GM12865 (cell line): ENCODE results near the gene EIF2AK2.
A peak's percentile ranks its signal among the peaks of the same experiment; 100 is the strongest.

ENCODE experiments used
- DNase-seq: peaks from one replicate; pipeline ENCODE4 v3.0.0; 2010; ENCODE audit warnings: low read depth
- H3K4me3 ChIP-seq: 2 replicates; pipeline ENCODE4 v1.5.1; 2011; ENCODE audit warnings: mild to moderate bottlenecking, low read depth, low read length, control low read depth
- CTCF ChIP-seq: IDR thresholded peaks from 2 replicates; pipeline ENCODE4 v1.5.1; 2011; ENCODE audit warnings: low read length, control low read depth, low read depth, inconsistent platforms; ENCODE audit not compliant: insufficient read depth; ENCODE audit errors: missing control alignments

Gene EIF2AK2

GRCh38 chr2:37168217-37168981, 11.6 kb upstream of the EIF2AK2 start:
- no peak overlapping the region for H3K4me3 ChIP-seq
- peak; percentile 68 for TF ChIP-seq CTCF
- DNase-seq = peak; percentile 50

GRCh38 chr2:37167636-37168180, 10.9 kb upstream of the EIF2AK2 start:
- no peak overlapping the region for H3K4me3 ChIP-seq
- TF ChIP-seq CTCF = no peak
- no peak for DNase-seq

- H3K4me3 ChIP-seq = no peak overlapping the region
- TF ChIP-seq CTCF = no peak
- no peak for DNase-seq
Measured at GRCh38 chr2:37164757-37165156, 8.0 kb upstream of the EIF2AK2 start.

- no peak for TF ChIP-seq CTCF
- DNase-seq = peak; percentile 37
- peak overlapping the region; percentile 89 for H3K4me3 ChIP-seq
Measured at GRCh38 chr2:37156071-37156856, 516 bp downstream of the EIF2AK2 start.

DNA sequence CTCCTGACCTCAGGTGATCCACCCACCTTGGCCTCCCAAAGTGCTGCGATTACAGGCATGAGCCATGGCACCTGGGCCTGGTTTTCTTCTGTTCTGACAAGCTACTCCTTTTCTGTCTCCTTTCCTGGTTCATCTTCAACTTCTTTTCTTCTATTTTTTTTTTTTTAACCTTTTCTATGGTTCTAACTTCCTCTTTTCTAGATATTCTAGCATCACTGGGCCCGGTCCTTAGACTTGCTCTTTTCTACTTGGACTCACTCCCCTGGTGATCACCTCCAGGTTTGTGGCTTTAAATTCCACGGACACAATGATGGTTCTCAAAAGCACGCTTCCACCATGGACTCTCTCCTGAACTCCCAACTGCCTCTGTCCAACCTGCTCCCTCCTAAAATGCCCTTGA, 2.0 kb downstream of the EIF2AK2 start:
- DNase-seq = no peak
- no peak for TF ChIP-seq CTCF
- no peak overlapping the region for H3K4me3 ChIP-seq

DNA sequence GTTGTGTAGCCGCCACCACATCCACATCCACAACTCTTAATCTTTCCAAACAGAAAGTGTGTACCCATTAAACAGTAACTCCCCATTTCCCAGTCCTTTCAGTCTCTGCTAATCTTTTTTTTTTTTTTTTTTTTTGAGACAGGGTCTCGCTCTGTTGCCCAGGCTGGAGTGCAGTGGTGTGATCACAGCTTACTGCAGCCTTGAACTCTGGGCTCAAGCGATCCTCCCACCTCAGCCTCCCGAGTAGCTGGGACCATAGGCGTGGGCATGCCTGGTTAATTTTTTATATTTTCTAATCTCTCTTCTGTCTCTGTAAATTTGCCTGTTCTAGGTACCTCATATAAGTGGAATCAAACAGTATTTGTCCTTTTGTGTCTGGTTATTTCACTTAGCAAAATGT, 3.6 kb downstream of the EIF2AK2 start:
- H3K4me3 ChIP-seq = no peak overlapping the region
- TF ChIP-seq CTCF = no peak
- no peak for DNase-seq
